Mucosa of rectum (tissue), 2 donors: ENCODE measurements around the gene FARP1.

Experiments used
- H3K27ac ChIP-seq, 2 donors: one replicate each; pipeline ENCODE4 v1.7.0; 2013; ENCODE audit warnings: inconsistent platforms in 2 of 2, low read depth in 2 of 2, low read length in 2 of 2
- H3K27me3 ChIP-seq, 2 donors: one replicate each; pipeline ENCODE4 v1.7.0; 2013; ENCODE audit warnings: low read length in 2 of 2; ENCODE audit not compliant: control insufficient read depth in 2 of 2, insufficient read depth in 2 of 2
- H3K36me3 ChIP-seq, 2 donors: one replicate each; pipeline ENCODE4 v1.7.0; 2013; ENCODE audit warnings: low read length in 2 of 2; ENCODE audit not compliant: control insufficient read depth in 2 of 2, insufficient read depth in 2 of 2
- H3K4me1 ChIP-seq, 2 donors: one replicate each; pipeline ENCODE4 v1.7.0; 2013; ENCODE audit warnings: low read length in 2 of 2, mild to moderate bottlenecking in 1 of 2; ENCODE audit not compliant: control insufficient read depth in 2 of 2, insufficient read depth in 2 of 2
- H3K4me3 ChIP-seq, 2 donors: one replicate each; pipeline ENCODE4 v1.7.0; 2013; ENCODE audit warnings: low read length in 2 of 2
- H3K9ac ChIP-seq, 2 donors: one replicate each; pipeline ENCODE4 v1.7.0; 2013; ENCODE audit warnings: low read length in 2 of 2, low read depth in 1 of 2, mild to moderate bottlenecking in 1 of 2
- H3K9me3 ChIP-seq, 2 donors: one replicate each; pipeline ENCODE4 v1.7.0; 2013; ENCODE audit warnings: low read length in 2 of 2; ENCODE audit not compliant: control insufficient read depth in 2 of 2
- donor health status: healthy.
- donor health status: Normal muscosa, but diverticular disease.

The FARP1 gene

GRCh38 chr13:98333486-98333885, 190.6 kb downstream of the FARP1 start:
- no peaks in the 10 kb centered on the region for H3K27me3 ChIP-seq
- H3K36me3 ChIP-seq = no peaks in the 10 kb centered on the region
- no peak overlapping the region for H3K9ac ChIP-seq
- no peaks in the 10 kb centered on the region for H3K9me3 ChIP-seq
- no peak overlapping the region for H3K4me3 ChIP-seq
- H3K4me1 ChIP-seq = no peaks in the 10 kb centered on the region
- no peak overlapping the region for H3K27ac ChIP-seq

- H3K36me3 ChIP-seq = no peaks in the 10 kb centered on the region
- H3K4me1 ChIP-seq = no peaks in the 10 kb centered on the region
- H3K4me3 ChIP-seq = no peak overlapping the region
- H3K9ac ChIP-seq = no peak overlapping the region
- no peaks in the 10 kb centered on the region for H3K27me3 ChIP-seq
- H3K27ac ChIP-seq = no peak overlapping the region
- H3K9me3 ChIP-seq = no peaks in the 10 kb centered on the region
Observed at GRCh38 chr13:98334620-98335205, 191.8 kb downstream of the FARP1 start.

- Histone ChIP-seq H3K9me3 (no peaks in the 10 kb centered on the region), H3K9ac (no peak overlapping the region), H3K27ac (no peak overlapping the region), H3K27me3 (no peaks in the 10 kb centered on the region), H3K4me1 (no peaks in the 10 kb centered on the region), H3K4me3 (no peak overlapping the region), H3K36me3 (no peaks in the 10 kb centered on the region)
Observed at GRCh38 chr13:98335721-98336120, 192.8 kb downstream of the FARP1 start.

- H3K4me1 ChIP-seq = no peaks in the 10 kb centered on the region
- H3K4me3 ChIP-seq = no peak overlapping the region
- H3K9ac ChIP-seq = no peak overlapping the region
- no peaks in the 10 kb centered on the region for H3K27me3 ChIP-seq
- H3K36me3 ChIP-seq = no peaks in the 10 kb centered on the region
- H3K27ac ChIP-seq = no peak overlapping the region
- H3K9me3 ChIP-seq = no peaks in the 10 kb centered on the region
Observed at GRCh38 chr13:98338310-98338709, 195.4 kb downstream of the FARP1 start.

- Histone ChIP-seq H3K27ac (no peak overlapping the region), H3K4me1 (no peaks in the 10 kb centered on the region), H3K9me3 (no peaks in the 10 kb centered on the region), H3K27me3 (no peaks in the 10 kb centered on the region), H3K36me3 (no peaks in the 10 kb centered on the region), H3K9ac (no peak overlapping the region), H3K4me3 (no peak overlapping the region)
Observed at GRCh38 chr13:98339684-98340425, 197.0 kb downstream of the FARP1 start.

- no peaks in the 10 kb centered on the region for H3K27me3 ChIP-seq
- H3K36me3 ChIP-seq = no peaks in the 10 kb centered on the region
- no peak overlapping the region for H3K9ac ChIP-seq
- H3K4me1 ChIP-seq = no peaks in the 10 kb centered on the region
- H3K4me3 ChIP-seq = no peak overlapping the region
- no peak overlapping the region for H3K27ac ChIP-seq
- no peaks in the 10 kb centered on the region for H3K9me3 ChIP-seq
Observed at GRCh38 chr13:98342953-98343352, 200.1 kb downstream of the FARP1 start.

GRCh38 chr13:98343461-98343860, 200.6 kb downstream of the FARP1 start:
- Histone ChIP-seq H3K9ac (no peak overlapping the region), H3K27ac (no peak overlapping the region), H3K36me3 (no peaks in the 10 kb centered on the region), H3K4me1 (no peaks in the 10 kb centered on the region), H3K4me3 (no peak overlapping the region), H3K27me3 (no peaks in the 10 kb centered on the region), H3K9me3 (no peaks in the 10 kb centered on the region)

- Histone ChIP-seq H3K27me3 (no peaks in the 10 kb centered on the region), H3K9ac (no peak overlapping the region), H3K27ac (no peak overlapping the region)
Observed at GRCh38 chr13:98344392-98344791, 201.5 kb downstream of the FARP1 start.

GRCh38 chr13:98345107-98345935, 202.4 kb downstream of the FARP1 start:
- no peaks in the 10 kb centered on the region for H3K36me3 ChIP-seq
- H3K4me1 ChIP-seq = no peaks in the 10 kb centered on the region
- no peak overlapping the region for H3K9ac ChIP-seq
- H3K9me3 ChIP-seq = no peaks in the 10 kb centered on the region
- H3K27me3 ChIP-seq = no peaks in the 10 kb centered on the region
- no peak overlapping the region for H3K4me3 ChIP-seq
- H3K27ac ChIP-seq = no peak overlapping the region

More at GRCh38 chr13:98344392-98344791, 201.5 kb downstream of the FARP1 start:
- H3K9me3 ChIP-seq = no peaks in the 10 kb centered on the region
- H3K4me1 ChIP-seq = no peaks in the 10 kb centered on the region
- no peak overlapping the region for H3K4me3 ChIP-seq
- H3K36me3 ChIP-seq = no peaks in the 10 kb centered on the region
